Activated CD8-positive, alpha-beta memory T cell treated with anti-CD3 and anti-CD28 coated beads, Interleukin-2, amount 50 U/mL, for 24 hours (primary cell): ENCODE data around the gene FN3K.

Experiments used
- DNase-seq: peaks from one replicate; pipeline ENCODE4 v3.0.0-alpha.2; 2020; ENCODE audit errors: extremely low read depth

Gene FN3K

GRCh38 chr17:82703935-82704865, 31.2 kb upstream of the FN3K start:
- no peak for DNase-seq

- DNase-seq, result no peak
These were observed 30.5 kb upstream of the FN3K start for GRCh38 chr17:82704886-82705285.

- no peak for DNase-seq
These were observed 29.7 kb upstream of the FN3K start for GRCh38 chr17:82705756-82706155.

GRCh38 chr17:82709024-82709675, 26.3 kb upstream of the FN3K start:
- DNase-seq, result no peak

GRCh38 chr17:82709676-82710498, 25.5 kb upstream of the FN3K start:
- no peak for DNase-seq

- no peak for DNase-seq
These were observed 24.7 kb upstream of the FN3K start for GRCh38 chr17:82710499-82711232.

GRCh38 chr17:82713071-82713723, 22.2 kb upstream of the FN3K start:
- no peak for DNase-seq

- DNase-seq, result peak; percentile 78
These were observed 19.0 kb upstream of the FN3K start, which contains the start of gene FN3KRP for GRCh38 chr17:82716203-82717010. Gene FN3KRP (plus strand): TSS chr17:82716706. CDS start chr17:82716756, 50 bp downstream.

- DNase-seq, result no peak
These were observed 16.3 kb upstream of the FN3K start for GRCh38 chr17:82718986-82719685.

- no peak for DNase-seq
These were observed 15.2 kb upstream of the FN3K start for GRCh38 chr17:82720204-82720603.

- no peak for DNase-seq
These were observed 12.9 kb upstream of the FN3K start for GRCh38 chr17:82722341-82723013.

- no peak for DNase-seq
These were observed 12.1 kb upstream of the FN3K start for GRCh38 chr17:82723169-82723807.

GRCh38 chr17:82726427-82726826, 9.0 kb upstream of the FN3K start:
- DNase-seq, result no peak

- DNase-seq, result no peak
These were observed 5.7 kb upstream of the FN3K start for GRCh38 chr17:82729479-82730260.

- DNase-seq, result no peak
These were observed 3.2 kb upstream of the FN3K start for GRCh38 chr17:82732118-82732743.

- DNase-seq, result no peak
These were observed 1.2 kb downstream of the FN3K start for GRCh38 chr17:82736511-82737185.
